GM19395 (cell line): Measurements from ENCODE around the gene OR2M7.
"Not testable (repeated sequence)": the region's sequence is repeated elsewhere in the genome, so short reads cannot be mapped to it uniquely, and the experiment has no call there.

Experiments
- ATAC-seq: cut with Tn5 transposase; IDR thresholded peaks from one replicate; pipeline ENCODE4 v1.9.1; 2021; ENCODE audit warnings: mild to moderate bottlenecking, moderate library complexity; ENCODE audit not compliant: unreplicated experiment

The OR2M7 gene

GRCh38 chr1:248324468-248324867 lies at the start of gene OR2M7:
TSS of gene OR2M7 (minus strand) at chr1:248324568. CDS start at chr1:248324568, 0 bp downstream.
- ATAC-seq: no peak

GRCh38 chr1:248373761-248374160 lies 49.4 kb upstream of the OR2M7 start:
- ATAC-seq: no peak

GRCh38 chr1:248372394-248372793 lies 48.0 kb upstream of the OR2M7 start:
- no peak for ATAC-seq

- no peak for ATAC-seq
Measured at GRCh38 chr1:248366609-248367008, 42.2 kb upstream of the OR2M7 start.

GRCh38 chr1:248361121-248361715 lies 36.9 kb upstream of the OR2M7 start, which contains the start of gene OR2T4:
TSS of gene OR2T4 (plus strand) at chr1:248361665. CDS start at chr1:248361665, 0 bp downstream.
- ATAC-seq: no peak

- ATAC-seq: no peak
Measured at GRCh38 chr1:248359415-248359814, 35.0 kb upstream of the OR2M7 start.

GRCh38 chr1:248348475-248348874 lies 24.1 kb upstream of the OR2M7 start, which contains the start of gene OR14C36:
TSS of gene OR14C36 (plus strand) at chr1:248348775. CDS start at chr1:248348775, 0 bp downstream.
- no peak for ATAC-seq

GRCh38 chr1:248343451-248343850 lies 19.1 kb upstream of the OR2M7 start:
- ATAC-seq: no peak

GRCh38 chr1:248316796-248317195 lies 7.6 kb downstream of the OR2M7 start:
- no peak for ATAC-seq

- not testable (repeated sequence) for ATAC-seq
Measured at GRCh38 chr1:248306740-248307139, 17.6 kb downstream of the OR2M7 start.

GRCh38 chr1:248306103-248306502 lies 18.3 kb downstream of the OR2M7 start:
- no peak for ATAC-seq

- not testable (repeated sequence) for ATAC-seq
Measured at GRCh38 chr1:248305672-248306071, 18.7 kb downstream of the OR2M7 start.

GRCh38 chr1:248303324-248303723 lies 21.0 kb downstream of the OR2M7 start, which contains the start of gene OR2T12:
TSS of gene OR2T12 (minus strand) at chr1:248303424. CDS start at chr1:248295578, 7,846 bp downstream.
- ATAC-seq: no peak

GRCh38 chr1:248288391-248288790 lies 36.0 kb downstream of the OR2M7 start:
- no peak for ATAC-seq

- ATAC-seq: no peak
Measured at GRCh38 chr1:248277876-248278275, 46.5 kb downstream of the OR2M7 start, which contains the start of gene OR2T33. TSS of gene OR2T33 (minus strand) at chr1:248277976. CDS start at chr1:248273814, 4,162 bp downstream.
